Measurements from ENCODE around the gene CCDC91. TPM values are rescaled to one million over a fixed set of nuclear protein-coding genes. Genes with fewer than 3 reads are reported as not detected.
"Not testable (repeated sequence)": the region's sequence is repeated elsewhere in the genome, so short reads cannot be mapped to it uniquely, and the experiment has no call there.

CCDC91 gene
- total RNA-seq, 1 experiment from 2014 or later, result 26.8 TPM

- ChIA-PET CTCF (no interaction called here), POLR2A (ENCODE audit: low non-redundant PET) (no interaction called here)
- no peak for DNase-seq (ENCODE audit: low spot score)
- Histone ChIP-seq H3K9me3 (ENCODE audit: low read depth, low read length, poor library complexity, severe bottlenecking) (no peaks in the 10 kb centered on the region), H3K4me1 (ENCODE audit: insufficient read depth, low read length, poor library complexity, severe bottlenecking) (no peaks in the 10 kb centered on the region), H3K27ac (ENCODE audit: low read depth, low read length, poor library complexity, severe bottlenecking) (no peak overlapping the region), H3K27me3 (replicated peaks; ENCODE audit: insufficient read depth, low read depth, low read length, poor library complexity) (no peaks in the 10 kb centered on the region), H3K4me3 (ENCODE audit: low read depth, low read length, poor library complexity, severe bottlenecking) (no peak overlapping the region), H3K36me3 (ENCODE audit: insufficient read depth, low read length, poor library complexity, severe bottlenecking) (no peaks in the 10 kb centered on the region)
- intact Hi-C loops (cut with micrococcal nuclease; ENCODE audit: unreplicated experiment), result no loop called here
- no peak for TF ChIP-seq EZH2 (IDR thresholded peaks at IDR 0.05; ENCODE audit: borderline replicate concordance, low read depth, low read length, poor library complexity, severe bottlenecking)
- TF ChIP-seq CTCF (conservative IDR thresholded peaks at IDR 0.05; ENCODE audit: low read depth, low read length), result no peak
- no TSS peak for BruUV-seq (replicated peaks)
Observed at GRCh38 chr12:28257411-28257810, 67.2 kb downstream of the CCDC91 start.

GRCh38 chr12:28258998-28259397 lies 68.7 kb downstream of the CCDC91 start:
- Histone ChIP-seq H3K4me1 (ENCODE audit: insufficient read depth, low read length, poor library complexity, severe bottlenecking) (no peaks in the 10 kb centered on the region), H3K4me3 (ENCODE audit: low read depth, low read length, poor library complexity, severe bottlenecking) (no peak overlapping the region), H3K9me3 (ENCODE audit: low read depth, low read length, poor library complexity, severe bottlenecking) (no peaks in the 10 kb centered on the region), H3K27me3 (replicated peaks; ENCODE audit: insufficient read depth, low read depth, low read length, poor library complexity) (no peaks in the 10 kb centered on the region), H3K36me3 (ENCODE audit: insufficient read depth, low read length, poor library complexity, severe bottlenecking) (no peaks in the 10 kb centered on the region), H3K27ac (ENCODE audit: low read depth, low read length, poor library complexity, severe bottlenecking) (no peak overlapping the region)
- ChIA-PET CTCF (no interaction called here), POLR2A (ENCODE audit: low non-redundant PET) (no interaction called here)
- BruUV-seq (replicated peaks), result no TSS peak
- no peak for TF ChIP-seq CTCF (conservative IDR thresholded peaks at IDR 0.05; ENCODE audit: low read depth, low read length)
- no peak for TF ChIP-seq EZH2 (IDR thresholded peaks at IDR 0.05; ENCODE audit: borderline replicate concordance, low read depth, low read length, poor library complexity, severe bottlenecking)
- no peak for DNase-seq (ENCODE audit: low spot score)
- intact Hi-C loops (cut with micrococcal nuclease; ENCODE audit: unreplicated experiment), result no loop called here

- no peak for DNase-seq (ENCODE audit: low spot score)
- Histone ChIP-seq H3K36me3 (ENCODE audit: insufficient read depth, low read length, poor library complexity, severe bottlenecking) (no peaks in the 10 kb centered on the region), H3K9me3 (ENCODE audit: low read depth, low read length, poor library complexity, severe bottlenecking) (no peaks in the 10 kb centered on the region), H3K4me3 (ENCODE audit: low read depth, low read length, poor library complexity, severe bottlenecking) (no peak overlapping the region), H3K4me1 (ENCODE audit: insufficient read depth, low read length, poor library complexity, severe bottlenecking) (no peaks in the 10 kb centered on the region), H3K27me3 (replicated peaks; ENCODE audit: insufficient read depth, low read depth, low read length, poor library complexity) (no peaks in the 10 kb centered on the region), H3K27ac (ENCODE audit: low read depth, low read length, poor library complexity, severe bottlenecking) (no peak overlapping the region)
- intact Hi-C loops (cut with micrococcal nuclease; ENCODE audit: unreplicated experiment), result no loop called here
- no TSS peak for BruUV-seq (replicated peaks)
- ChIA-PET POLR2A (ENCODE audit: low non-redundant PET) (no interaction called here), CTCF (no interaction called here)
- TF ChIP-seq EZH2 (IDR thresholded peaks at IDR 0.05; ENCODE audit: borderline replicate concordance, low read depth, low read length, poor library complexity, severe bottlenecking) (no peak), CTCF (conservative IDR thresholded peaks at IDR 0.05; ENCODE audit: low read depth, low read length) (no peak)
Observed at GRCh38 chr12:28265435-28266042, 75.3 kb downstream of the CCDC91 start.

- H3K36me3 ChIP-seq (ENCODE audit: insufficient read depth, low read length, poor library complexity, severe bottlenecking); H3K4me3 ChIP-seq (ENCODE audit: low read depth, low read length, poor library complexity, severe bottlenecking); BruUV-seq (replicated peaks); CTCF ChIA-PET; DNase-seq (ENCODE audit: low spot score); H3K4me1 ChIP-seq (ENCODE audit: insufficient read depth, low read length, poor library complexity, severe bottlenecking); H3K27ac ChIP-seq (ENCODE audit: low read depth, low read length, poor library complexity, severe bottlenecking); H3K27me3 ChIP-seq (replicated peaks; ENCODE audit: insufficient read depth, low read depth, low read length, poor library complexity); POLR2A ChIA-PET (ENCODE audit: low non-redundant PET); intact Hi-C loops (cut with micrococcal nuclease; ENCODE audit: unreplicated experiment): not testable (repeated sequence)
- H3K9me3 ChIP-seq (ENCODE audit: low read depth, low read length, poor library complexity, severe bottlenecking), result peaks cover 16% of the 10 kb centered on the region
Observed at GRCh38 chr12:28267920-28268607, 77.8 kb downstream of the CCDC91 start.

Measured in A673 (cell line).